OCI-LY1 (cell line): ENCODE results near the gene CASP1.
"Not testable (repeated sequence)": the region's sequence is repeated elsewhere in the genome, so short reads cannot be mapped to it uniquely, and the experiment has no call there.

Experiments
- EZH2 ChIP-seq: fragments of 200-600 bp; sonication (generic), shearing (Covaris generic); IDR thresholded peaks from 2 replicates; pipeline ENCODE4 v1.8.0; 2017; ENCODE audit warnings: borderline replicate concordance, mixed run types, mild to moderate bottlenecking, antibody characterized with exemption, low read length, moderate library complexity, mixed read lengths
- TF ChIP-seq, protein P1 (sequence below): fragments of 200-600 bp; sonication (generic), shearing (Covaris generic); IDR thresholded peaks from 2 replicates; pipeline ENCODE4 v1.5.1; 2017; ENCODE audit warnings: mild to moderate bottlenecking, antibody characterized with exemption, low read length, moderate library complexity, mixed read lengths

DNA sequence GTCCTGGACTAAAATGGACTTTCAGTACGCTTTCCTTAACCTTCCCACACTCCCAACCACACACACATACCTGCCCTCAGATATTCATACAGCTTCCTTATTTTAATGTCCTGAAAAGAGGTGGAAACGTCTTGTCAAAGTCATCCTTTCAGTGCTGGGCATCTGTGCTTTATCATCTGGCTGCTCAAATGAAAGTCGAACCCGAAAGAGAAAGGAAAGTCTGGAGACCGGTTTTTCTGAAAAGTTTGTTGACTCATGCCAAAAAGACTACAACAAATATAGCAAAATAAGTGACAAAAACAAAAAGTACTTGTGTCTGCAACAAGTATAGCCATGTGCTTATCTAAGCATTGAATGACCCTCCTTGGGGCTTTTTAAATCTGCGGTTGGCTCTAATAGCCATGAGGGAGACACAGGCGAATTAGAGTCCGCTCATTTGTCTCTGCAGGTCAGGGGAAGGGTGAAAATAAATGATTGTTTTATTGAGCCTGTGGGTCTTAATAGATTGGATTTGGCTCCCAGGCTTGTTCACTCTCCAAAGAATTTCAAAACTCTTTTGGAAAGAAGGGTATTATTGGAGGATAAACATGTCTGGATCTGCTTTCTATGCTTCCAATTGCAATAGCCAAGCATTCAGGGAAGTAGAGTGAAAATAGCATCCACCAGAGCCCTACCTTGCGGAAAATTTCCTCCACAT, 28.4 kb upstream of the CASP1 start:
- TF ChIP-seq, protein P1, sequence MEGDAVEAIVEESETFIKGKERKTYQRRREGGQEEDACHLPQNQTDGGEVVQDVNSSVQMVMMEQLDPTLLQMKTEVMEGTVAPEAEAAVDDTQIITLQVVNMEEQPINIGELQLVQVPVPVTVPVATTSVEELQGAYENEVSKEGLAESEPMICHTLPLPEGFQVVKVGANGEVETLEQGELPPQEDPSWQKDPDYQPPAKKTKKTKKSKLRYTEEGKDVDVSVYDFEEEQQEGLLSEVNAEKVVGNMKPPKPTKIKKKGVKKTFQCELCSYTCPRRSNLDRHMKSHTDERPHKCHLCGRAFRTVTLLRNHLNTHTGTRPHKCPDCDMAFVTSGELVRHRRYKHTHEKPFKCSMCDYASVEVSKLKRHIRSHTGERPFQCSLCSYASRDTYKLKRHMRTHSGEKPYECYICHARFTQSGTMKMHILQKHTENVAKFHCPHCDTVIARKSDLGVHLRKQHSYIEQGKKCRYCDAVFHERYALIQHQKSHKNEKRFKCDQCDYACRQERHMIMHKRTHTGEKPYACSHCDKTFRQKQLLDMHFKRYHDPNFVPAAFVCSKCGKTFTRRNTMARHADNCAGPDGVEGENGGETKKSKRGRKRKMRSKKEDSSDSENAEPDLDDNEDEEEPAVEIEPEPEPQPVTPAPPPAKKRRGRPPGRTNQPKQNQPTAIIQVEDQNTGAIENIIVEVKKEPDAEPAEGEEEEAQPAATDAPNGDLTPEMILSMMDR, result not testable (repeated sequence)
- TF ChIP-seq EZH2, result not testable (repeated sequence)
